NCI-H146 treated with DMSO at 0.1 percent for 48 hours (cell line): ENCODE data around the gene WRAP53.

Source experiments
- DNase-seq: peaks from one replicate; lab custom pipeline; 2025; ENCODE audit not compliant: unreplicated experiment; lab: John Stamatoyannopoulos, UW

WRAP53 gene

GRCh38 chr17:7740481-7741001, 52.3 kb downstream of the WRAP53 start:
- no peak for DNase-seq

- no peak for DNase-seq
Observed at GRCh38 chr17:7742729-7743128, 54.5 kb downstream of the WRAP53 start.

GRCh38 chr17:7744416-7744815, 56.1 kb downstream of the WRAP53 start:
- no peak for DNase-seq

GRCh38 chr17:7745748-7746470, 57.6 kb downstream of the WRAP53 start:
- DNase-seq: no peak

GRCh38 chr17:7747635-7748071, 59.4 kb downstream of the WRAP53 start:
- no peak for DNase-seq

GRCh38 chr17:7748076-7748775, 59.9 kb downstream of the WRAP53 start:
- no peak for DNase-seq

- DNase-seq: no peak
Observed at GRCh38 chr17:7750321-7750821, 62.1 kb downstream of the WRAP53 start.
